HepG2 (cell line): Measurements from ENCODE around the gene GTF3A. TPM values are rescaled to one million over a fixed set of nuclear protein-coding genes. Genes with fewer than 3 reads are reported as not detected.

ENCODE experiments used
- BRD4 ChIP-seq: sonication (generic); formaldehyde crosslinking; IDR thresholded peaks from 2 replicates; pipeline ENCODE4 v1.4.0; 2020; ENCODE audit warnings: missing genetic modification reagents
- CENPBD1 ChIP-seq: sonication (generic); formaldehyde crosslinking; IDR thresholded peaks from 2 replicates; pipeline ENCODE4 v1.8.0; 2022; ENCODE audit warnings: missing genetic modification reagents, low read depth, mild to moderate bottlenecking, borderline replicate concordance
- DNMT3B ChIP-seq: conservative IDR thresholded peaks from 2 replicates; pipeline ENCODE4 v1.6.1; 2016; ENCODE audit warnings: missing biosample characterization, control low read depth
- GATAD1 ChIP-seq: IDR thresholded peaks from 2 replicates; pipeline ENCODE4 v1.6.1; 2016; ENCODE audit warnings: missing genetic modification reagents, missing compliant biosample characterization
- HES4 ChIP-seq: sonication (generic); formaldehyde crosslinking; IDR thresholded peaks from 2 replicates; pipeline ENCODE4 v1.9.0; 2021; ENCODE audit warnings: mild to moderate bottlenecking, missing genetic modification reagents, borderline replicate concordance
- IRF2 ChIP-seq: IDR thresholded peaks from 2 replicates; pipeline ENCODE4 v1.6.1; 2018; ENCODE audit warnings: missing genetic modification reagents, missing compliant biosample characterization
- JUND ChIP-seq: sonication (generic); formaldehyde crosslinking; IDR thresholded peaks from 2 replicates; pipeline ENCODE4 v1.8.0; 2022; ENCODE audit warnings: mild to moderate bottlenecking, missing genetic modification reagents
- KMT2A ChIP-seq: sonication (generic); formaldehyde crosslinking; IDR thresholded peaks from 2 replicates; pipeline ENCODE4 v1.4.0; 2020; ENCODE audit warnings: missing genetic modification reagents
- MED1 ChIP-seq: sonication (generic); formaldehyde crosslinking; IDR thresholded peaks from 2 replicates; pipeline ENCODE4 v1.4.0; 2020; ENCODE audit warnings: missing genetic modification reagents
- MIER3 ChIP-seq: IDR thresholded peaks from 2 replicates; pipeline ENCODE4 v1.6.1; 2016; ENCODE audit warnings: missing compliant biosample characterization, borderline replicate concordance
- NR1H2 ChIP-seq: sonication (generic); formaldehyde crosslinking; IDR thresholded peaks from 2 replicates; pipeline ENCODE4 v1.8.1; 2022; ENCODE audit warnings: low read depth, missing genetic modification reagents, borderline replicate concordance
- RARA ChIP-seq: IDR thresholded peaks from 2 replicates; pipeline ENCODE4 v1.6.1; 2016; ENCODE audit warnings: missing genetic modification reagents, missing compliant biosample characterization
- RBFOX2 ChIP-seq: fragments of 200-400 bp; formaldehyde crosslinking; IDR thresholded peaks from 2 replicates; pipeline ENCODE4 v1.6.1; 2017; ENCODE audit warnings: low read depth, mild to moderate bottlenecking, low read length
- REST ChIP-seq, 2 experiments: IDR thresholded peaks; 2 replicates each; pipeline ENCODE4 v1.6.1; 2011 to 2012; ENCODE audit warnings: low read length in 2 of 2, borderline replicate concordance in 1 of 2, low read depth in 1 of 2, mild to moderate bottlenecking in 1 of 2, moderate library complexity in 1 of 2
- TERF1 ChIP-seq: sonication (generic); formaldehyde crosslinking; IDR thresholded peaks from 2 replicates; pipeline ENCODE4 v1.8.0; 2022; ENCODE audit warnings: mild to moderate bottlenecking, missing genetic modification reagents, moderate library complexity
- ZFP41 ChIP-seq: sonication (generic); formaldehyde crosslinking; IDR thresholded peaks from 2 replicates; pipeline ENCODE4 v1.4.0; 2020; ENCODE audit warnings: mild to moderate bottlenecking, missing genetic modification reagents, borderline replicate concordance
- ZNF331 ChIP-seq: sonication (generic); formaldehyde crosslinking; IDR thresholded peaks from 2 replicates; pipeline ENCODE4 v1.4.0; 2020; ENCODE audit warnings: missing genetic modification reagents
- ZNF432 ChIP-seq: sonication (generic); formaldehyde crosslinking; IDR thresholded peaks from 2 replicates; pipeline ENCODE4 v1.5.0; 2020; ENCODE audit warnings: missing genetic modification reagents, mild to moderate bottlenecking, borderline replicate concordance
- ZNF468 ChIP-seq: sonication (generic); formaldehyde crosslinking; IDR thresholded peaks from 2 replicates; pipeline ENCODE4 v1.8.0; 2022; ENCODE audit warnings: mild to moderate bottlenecking, moderate library complexity, missing genetic modification reagents
- ZSCAN12 ChIP-seq: sonication (generic); formaldehyde crosslinking; IDR thresholded peaks from 2 replicates; pipeline ENCODE4 v1.9.0; 2021; ENCODE audit warnings: mild to moderate bottlenecking, missing genetic modification reagents
- polyA plus RNA-seq, 8 experiments: library from polyadenylated mRNA; depleted of rRNA in 3 of 8; stranded (reverse) in 7 of 8; unstranded in 1 of 8; fragments of >200 nt; fragmentation: Illumina TruSeq in 4 of 8; extraction: Trizol in 4 of 8; gene quantifications; 2 replicates each; pipeline versions ENCODE4 v1.2.1 to v1.2.3, GENCODE V29; 2011 to 2016; ENCODE audit warnings: low read depth in 4 of 8, missing spikeins in 1 of 8, mixed read lengths in 1 of 8; ENCODE audit not compliant: insufficient read depth in 1 of 8
- total RNA-seq, 5 experiments: library from RNA; depleted of rRNA; stranded (reverse); fragments of >200 nt; fragmentation: Illumina TruSeq; extraction: Trizol; gene quantifications; 2 replicates each; pipeline ENCODE4 v1.2.3, GENCODE V29; 2016; ENCODE audit warnings: low read depth in 1 of 5
- TF ChIP-seq, protein P1 (sequence below): IDR thresholded peaks from 2 replicates; pipeline ENCODE4 v1.6.1; 2016; ENCODE audit warnings: low read depth
- TF ChIP-seq, protein P2 (sequence below): sonication (generic); formaldehyde crosslinking; IDR thresholded peaks from 2 replicates; pipeline ENCODE4 v1.4.0; 2020; ENCODE audit warnings: mild to moderate bottlenecking, missing genetic modification reagents

The GTF3A gene
- total and polyA plus RNA-seq, 2 of the 13 experiments (the other 11 are each of a cell fraction or from before 2014, with no cell fraction given): 42.1 to 176 TPM

DNA sequence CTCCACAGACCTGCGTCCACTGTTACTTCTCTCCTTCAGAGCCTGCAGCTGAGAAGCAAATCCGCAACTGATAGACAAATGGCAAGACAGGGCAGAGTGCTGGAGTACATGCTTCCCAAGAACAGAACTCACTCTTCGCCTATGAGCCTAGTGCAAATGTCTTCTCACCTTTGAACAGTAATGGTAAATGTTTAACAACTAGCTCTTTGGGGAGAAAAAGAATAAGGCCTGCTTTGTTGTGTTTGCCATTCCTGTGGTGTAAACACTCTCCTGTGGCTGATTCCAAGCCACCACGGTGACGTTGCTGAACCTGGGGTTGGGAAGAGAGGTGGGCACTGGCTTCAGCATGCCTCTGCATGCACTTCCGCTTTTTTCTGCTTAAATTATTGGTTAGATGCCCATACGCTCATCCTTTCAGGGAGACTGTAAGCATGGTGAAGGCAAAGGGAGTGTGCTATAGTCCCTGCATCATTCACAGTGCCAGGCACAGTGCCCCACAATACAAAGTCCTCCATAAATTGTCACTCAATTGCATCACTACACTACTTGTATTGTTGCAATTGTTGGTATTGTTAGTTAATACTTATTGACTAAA is 28.1 kb upstream of the GTF3A start (continued):
- TF ChIP-seq REST (IDR thresholded peaks at IDR 0.05; ENCODE audit: borderline replicate concordance in 1 of 2, low read depth in 1 of 2, low read length in 2 of 2) (no peak; a peak in 1 of 4 replicates), DNMT3B (CRISPR knock-in tag) (no peak), ZNF432 (CRISPR knock-in tag) (no peak), ZNF468 (CRISPR knock-in tag) (no peak), MIER3 (CRISPR knock-in tag) (no peak), RARA (CRISPR knock-in tag) (peak; percentile 12; the same call in 1 of the 2 replicates), IRF2 (CRISPR knock-in tag) (peak; percentile 53), KMT2A (CRISPR knock-in tag) (peak; percentile 63; the same call in 1 of the 2 replicates), JUND (no peak), CENPBD1 (CRISPR knock-in tag) (no peak), ZNF331 (CRISPR knock-in tag) (peak; percentile 53; the same call in 1 of the 2 replicates), ZSCAN12 (CRISPR knock-in tag) (no peak), GATAD1 (CRISPR knock-in tag) (no peak; the same call in 1 of the 2 replicates), HES4 (CRISPR knock-in tag) (no peak), NR1H2 (CRISPR knock-in tag) (no peak), RBFOX2 (peak; percentile 79), BRD4 (CRISPR knock-in tag) (peak; percentile 63; the same call in 1 of the 2 replicates), TERF1 (CRISPR knock-in tag) (no peak), ZFP41 (CRISPR knock-in tag) (no peak), MED1 (CRISPR knock-in tag) (peak; percentile 72)
- TF ChIP-seq, protein P1, sequence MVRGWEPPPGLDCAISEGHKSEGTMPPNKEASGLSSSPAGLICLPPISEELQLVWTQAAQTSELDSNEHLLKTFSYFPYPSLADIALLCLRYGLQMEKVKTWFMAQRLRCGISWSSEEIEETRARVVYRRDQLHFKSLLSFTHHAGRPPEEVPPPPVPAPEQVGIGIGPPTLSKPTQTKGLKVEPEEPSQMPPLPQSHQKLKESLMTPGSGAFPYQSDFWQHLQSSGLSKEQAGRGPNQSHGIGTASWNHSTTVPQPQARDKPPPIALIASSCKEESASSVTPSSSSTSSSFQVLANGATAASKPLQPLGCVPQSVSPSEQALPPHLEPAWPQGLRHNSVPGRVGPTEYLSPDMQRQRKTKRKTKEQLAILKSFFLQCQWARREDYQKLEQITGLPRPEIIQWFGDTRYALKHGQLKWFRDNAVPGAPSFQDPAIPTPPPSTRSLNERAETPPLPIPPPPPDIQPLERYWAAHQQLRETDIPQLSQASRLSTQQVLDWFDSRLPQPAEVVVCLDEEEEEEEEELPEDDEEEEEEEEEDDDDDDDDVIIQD: no peak
- TF ChIP-seq, protein P2, sequence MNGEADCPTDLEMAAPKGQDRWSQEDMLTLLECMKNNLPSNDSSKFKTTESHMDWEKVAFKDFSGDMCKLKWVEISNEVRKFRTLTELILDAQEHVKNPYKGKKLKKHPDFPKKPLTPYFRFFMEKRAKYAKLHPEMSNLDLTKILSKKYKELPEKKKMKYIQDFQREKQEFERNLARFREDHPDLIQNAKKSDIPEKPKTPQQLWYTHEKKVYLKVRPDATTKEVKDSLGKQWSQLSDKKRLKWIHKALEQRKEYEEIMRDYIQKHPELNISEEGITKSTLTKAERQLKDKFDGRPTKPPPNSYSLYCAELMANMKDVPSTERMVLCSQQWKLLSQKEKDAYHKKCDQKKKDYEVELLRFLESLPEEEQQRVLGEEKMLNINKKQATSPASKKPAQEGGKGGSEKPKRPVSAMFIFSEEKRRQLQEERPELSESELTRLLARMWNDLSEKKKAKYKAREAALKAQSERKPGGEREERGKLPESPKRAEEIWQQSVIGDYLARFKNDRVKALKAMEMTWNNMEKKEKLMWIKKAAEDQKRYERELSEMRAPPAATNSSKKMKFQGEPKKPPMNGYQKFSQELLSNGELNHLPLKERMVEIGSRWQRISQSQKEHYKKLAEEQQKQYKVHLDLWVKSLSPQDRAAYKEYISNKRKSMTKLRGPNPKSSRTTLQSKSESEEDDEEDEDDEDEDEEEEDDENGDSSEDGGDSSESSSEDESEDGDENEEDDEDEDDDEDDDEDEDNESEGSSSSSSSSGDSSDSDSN: no peak
